Measurements from ENCODE around the gene CYTH4. TPM values are rescaled to one million over a fixed set of nuclear protein-coding genes. Genes with fewer than 3 reads are reported as not detected.

Gene CYTH4
- total RNA-seq, 6 donors from 2014 or later, result 16.7 to 71.2 (median 44.7) TPM

DNA sequence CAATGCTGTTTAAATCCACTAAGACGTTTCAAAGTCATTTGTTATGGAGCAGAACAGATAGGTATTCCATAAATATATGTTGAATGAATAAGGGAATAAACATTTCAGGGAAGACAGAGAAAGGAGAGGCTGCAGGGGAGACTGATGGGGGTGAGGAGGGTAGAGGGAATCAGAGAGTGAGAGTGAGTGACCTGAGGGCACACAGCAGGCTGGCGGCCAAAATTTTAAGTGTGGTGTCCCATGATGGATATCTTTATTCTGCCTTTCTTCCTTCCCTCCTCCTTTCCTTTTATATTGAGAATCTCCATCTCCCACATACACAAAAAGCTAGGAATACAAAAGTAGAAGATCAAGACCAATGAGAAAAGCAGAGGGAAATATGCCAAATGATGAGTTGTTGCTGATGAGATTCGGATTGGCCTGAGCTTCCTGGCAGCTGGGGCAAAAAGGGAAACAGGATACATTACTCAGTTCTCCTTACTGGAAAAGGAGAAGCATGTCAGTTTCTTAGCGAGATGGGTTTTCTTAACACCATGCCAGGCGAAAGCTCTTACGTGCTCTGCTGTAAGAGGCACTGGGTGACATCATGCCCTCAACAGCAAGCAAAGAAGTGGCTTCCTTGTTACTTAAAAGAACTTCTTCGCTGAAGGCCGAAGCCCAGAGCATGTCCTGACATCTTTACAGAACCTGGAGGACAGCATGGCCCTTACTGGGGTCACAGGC lies 11.2 kb upstream of the CYTH4 start:
- DNase-seq, result peak in 1 of 2 donors; percentile 65
- H3K4me3 ChIP-seq, result no peak overlapping the region
- no peaks in the 10 kb centered on the region for H3K27me3 ChIP-seq
- peak; percentile 24 to 61 for ATAC-seq (ENCODE audit: low FRiP score in 2 of 2)
- H3K9me3 ChIP-seq, result no peaks in the 10 kb centered on the region
- TF ChIP-seq CTCF (IDR thresholded peaks at IDR 0.05), result no peak
- TF ChIP-seq POLR2A (IDR thresholded peaks at IDR 0.05), result no peak
- peak in 1 of 2 donors; percentile 50 for TF ChIP-seq POLR2AphosphoS5 (IDR thresholded peaks at IDR 0.05)
- no peak for TF ChIP-seq EP300 (IDR thresholded peaks at IDR 0.05)
- no peaks in the 10 kb centered on the region for H3K36me3 ChIP-seq
- WGBS, 2 donors, result 63 to 67% methylated on average over 8 of the region's 8 CpGs
- peaks cover 9 to 37% (median 19%) of the 10 kb centered on the region in 4 donors for H3K4me1 ChIP-seq
- peak overlapping the region in 3 of 4 donors; percentile 11 to 32 (median 31) for H3K27ac ChIP-seq

DNA sequence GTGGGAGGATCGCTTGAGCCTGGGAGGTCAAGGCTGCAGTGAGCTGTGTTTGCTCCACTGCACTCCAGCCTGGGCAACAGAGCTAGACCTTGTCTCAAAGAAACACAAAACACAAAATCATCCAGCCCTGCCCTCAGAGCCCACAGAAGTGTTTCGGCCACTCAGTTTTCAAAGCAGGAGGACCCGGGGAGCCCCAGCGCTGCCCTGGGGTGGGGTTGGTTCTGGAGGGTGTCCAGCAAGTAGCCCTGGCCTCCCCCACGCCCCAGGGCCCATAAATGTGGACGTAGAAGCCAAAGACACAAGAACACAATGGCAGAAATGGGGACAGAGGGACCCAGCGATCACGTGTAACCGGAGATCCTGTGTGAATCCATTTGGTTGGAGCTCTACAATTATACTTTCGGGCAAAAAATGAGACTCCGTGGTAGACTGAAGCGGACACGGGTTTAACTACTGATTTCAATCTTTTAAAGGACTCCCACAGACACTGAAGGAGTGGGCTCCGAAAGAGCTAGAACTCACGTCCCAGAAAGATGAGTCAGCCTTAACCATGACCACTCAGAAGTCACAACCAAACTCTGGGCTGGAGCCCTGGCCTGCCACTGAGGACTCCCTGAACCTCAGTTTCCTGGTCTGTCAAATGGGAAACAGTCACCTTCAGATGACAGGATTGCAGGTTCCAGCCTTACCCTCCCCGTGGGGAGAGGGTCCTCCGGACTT lies 9.0 kb upstream of the CYTH4 start:
- DNase-seq, result no peak

DNA sequence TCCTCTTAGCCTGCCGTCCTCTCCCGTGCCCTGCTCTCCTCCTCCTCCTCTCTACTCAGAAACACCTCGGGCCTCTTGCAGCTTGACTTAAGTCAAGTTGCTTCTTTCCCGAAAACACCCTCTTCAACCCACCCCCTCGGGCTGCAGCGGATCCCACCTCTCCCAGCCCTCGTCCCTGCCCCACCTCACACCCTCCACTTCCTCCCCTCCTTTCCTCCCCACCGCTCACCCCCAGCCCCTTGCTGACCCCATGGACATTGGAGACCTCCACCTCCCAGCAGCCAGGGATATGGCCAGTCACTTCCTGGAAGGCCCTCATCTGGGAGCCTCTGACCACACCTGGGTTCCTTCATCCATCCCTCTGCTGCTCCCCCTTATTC lies 8.5 kb upstream of the CYTH4 start:
- TF ChIP-seq EP300 (IDR thresholded peaks at IDR 0.05), result no peak
- no peak for TF ChIP-seq POLR2A (IDR thresholded peaks at IDR 0.05)
- TF ChIP-seq POLR2AphosphoS5 (IDR thresholded peaks at IDR 0.05), result no peak
- no peak for TF ChIP-seq CTCF (IDR thresholded peaks at IDR 0.05)
- DNase-seq, result no peak
- whole genome bisulfite sequencing, 2 donors, result 63 to 64% methylated on average over 8 of the region's 8 CpGs
- Histone ChIP-seq H3K27ac (peak overlapping the region in 2 of 4 donors; percentile 30 to 48), H3K9me3 (no peaks in the 10 kb centered on the region), H3K4me3 (no peak overlapping the region), H3K36me3 (no peaks in the 10 kb centered on the region), H3K4me1 (peaks cover 0 to 17% (median 6%) of the 10 kb centered on the region in 4 donors), H3K27me3 (no peaks in the 10 kb centered on the region)
- ATAC-seq (ENCODE audit: low FRiP score in 2 of 2), result peak in 1 of 2 donors; percentile 7

More for the DNA sequence above, 9.0 kb upstream of the CYTH4 start:
- peaks cover 0 to 17% (median 6%) of the 10 kb centered on the region in 4 donors for H3K4me1 ChIP-seq
- H3K27me3 ChIP-seq, result no peaks in the 10 kb centered on the region
- no peak overlapping the region for H3K27ac ChIP-seq
- no peak overlapping the region for H3K4me3 ChIP-seq
- H3K36me3 ChIP-seq, result no peaks in the 10 kb centered on the region
- peak in 1 of 2 donors; percentile 61 for ATAC-seq (ENCODE audit: low FRiP score in 2 of 2)
- TF ChIP-seq CTCF (IDR thresholded peaks at IDR 0.05) (no peak), EP300 (IDR thresholded peaks at IDR 0.05) (no peak), POLR2AphosphoS5 (IDR thresholded peaks at IDR 0.05) (no peak), POLR2A (IDR thresholded peaks at IDR 0.05) (no peak)
- WGBS, 2 donors, result 65 to 68% methylated on average over 17 of the region's 17 CpGs
- no peaks in the 10 kb centered on the region for H3K9me3 ChIP-seq

DNA sequence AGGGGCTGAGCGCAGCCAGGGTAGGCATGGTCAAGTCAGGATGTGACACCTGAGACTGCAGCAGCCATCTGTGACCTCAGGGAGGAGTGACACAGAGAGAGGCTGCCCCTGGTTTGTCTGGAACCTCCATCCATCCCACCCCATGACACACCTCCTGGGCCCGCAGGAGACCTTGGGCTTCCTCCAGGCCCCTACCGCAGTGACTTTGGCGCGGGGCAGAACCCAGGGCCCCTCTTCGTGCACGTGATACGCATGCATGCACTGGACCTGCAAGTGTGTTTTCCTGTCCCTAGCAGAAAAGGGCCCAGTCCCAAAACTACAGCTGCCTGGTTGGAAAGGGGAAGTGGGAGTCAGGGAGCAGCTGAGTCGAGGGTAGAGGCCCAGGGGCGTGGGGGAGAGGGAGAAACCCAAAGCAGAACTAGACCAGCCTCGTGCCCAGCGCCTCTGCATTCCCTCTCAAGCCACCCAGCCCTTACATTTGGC lies 7.9 kb upstream of the CYTH4 start:
- DNase-seq (peak in 1 of 2 donors; percentile 79), ATAC-seq (ENCODE audit: low FRiP score in 2 of 2) (peak; percentile 15 to 81)
- Histone ChIP-seq H3K27ac (peak overlapping the region in 2 of 4 donors; percentile 30 to 48), H3K4me3 (no peak overlapping the region), H3K27me3 (no peaks in the 10 kb centered on the region), H3K4me1 (peaks cover 0 to 17% (median 6%) of the 10 kb centered on the region in 4 donors), H3K36me3 (no peaks in the 10 kb centered on the region), H3K9me3 (no peaks in the 10 kb centered on the region)
- no peak for TF ChIP-seq POLR2AphosphoS5 (IDR thresholded peaks at IDR 0.05)
- 60 to 84% methylated on average over 8 to 12 of the region's 12 CpGs for WGBS, 2 donors

- ATAC-seq (ENCODE audit: low FRiP score in 2 of 2) (no peak), DNase-seq (no peak)
- Histone ChIP-seq H3K27ac (peak overlapping the region in 2 of 4 donors; percentile 30 to 48), H3K4me1 (peaks cover 0 to 17% (median 6%) of the 10 kb centered on the region in 4 donors), H3K9me3 (no peaks in the 10 kb centered on the region), H3K27me3 (no peaks in the 10 kb centered on the region), H3K36me3 (no peaks in the 10 kb centered on the region), H3K4me3 (no peak overlapping the region)
- TF ChIP-seq POLR2A (IDR thresholded peaks at IDR 0.05), result no peak
- no peak for TF ChIP-seq CTCF (IDR thresholded peaks at IDR 0.05)
- no peak for TF ChIP-seq POLR2AphosphoS5 (IDR thresholded peaks at IDR 0.05)
- TF ChIP-seq EP300 (IDR thresholded peaks at IDR 0.05), result no peak
- 86 to 88% methylated on average over 7 to 11 of the region's 11 CpGs for WGBS, 2 donors
These were observed 7.2 kb upstream of the CYTH4 start for GRCh38 chr22:37275134-37275533.

All from upper lobe of left lung (tissue), 6 donors.